Endothelial cell of umbilical vein (primary cell): Measurements from ENCODE around the gene HOXC11. TPM values are rescaled to one million over a fixed set of nuclear protein-coding genes. Genes with fewer than 3 reads are reported as not detected.
A peak's percentile ranks its signal among the peaks of the same experiment; 100 is the strongest.

ENCODE experiments used
- BruUV-seq: library from RNA; stranded (reverse); fragments of 400-500 nt; replicated peaks from 2 replicates; lab custom pipeline; 2021; lab: Mats Ljungman, UMichigan
- CTCF ChIA-PET: fragments of 300-600, 350-600 bp; sonication (Branson Sonifier 250); formaldehyde crosslinking; loops from one replicate; lab custom pipeline; 2021; ENCODE audit warnings: antibody characterized with exemption, inconsistent platforms; lab: Charles Lee
- POLR2A ChIA-PET: fragments of 300-600, 350-600 bp; sonication (Branson Sonifier 250); formaldehyde crosslinking; loops from one replicate; lab custom pipeline; 2021; ENCODE audit warnings: antibody characterized with exemption, inconsistent platforms; lab: Charles Lee
- DNase-seq: peaks from one replicate; pipeline ENCODE4 v3.0.0-alpha.2; 2011; ENCODE audit warnings: low read depth, low spot score
- FAIRE-seq: peaks from 2 replicates; lab custom pipeline; 2011; peaks lifted over from hg19 to GRCh38; lab: Jason Lieb, UNC
- H2AFZ ChIP-seq: 2 replicates; pipeline ENCODE4 v1.6.0; 2012; ENCODE audit warnings: low read depth, low read length, control low read depth, inconsistent platforms
- H3K27ac ChIP-seq: 2 replicates; pipeline ENCODE4 v1.5.1; 2011; ENCODE audit warnings: low read depth, mild to moderate bottlenecking, control low read depth, low read length, moderate library complexity; ENCODE audit not compliant: insufficient read depth
- H3K27me3 ChIP-seq, 2 experiments: 2 replicates each; pipeline versions ENCODE4 v1.6.0 to v1.6.1; 2011; ENCODE audit warnings: low read length in 2 of 2, mixed read lengths in 1 of 2; ENCODE audit not compliant: control insufficient read depth in 2 of 2, insufficient read depth in 2 of 2
- H3K36me3 ChIP-seq, 2 experiments: 2 replicates in 1 of 2; 3 replicates in 1 of 2; pipeline ENCODE4 v1.5.1; 2011; ENCODE audit warnings: low read length in 2 of 2, mild to moderate bottlenecking in 1 of 2, moderate library complexity in 1 of 2; ENCODE audit not compliant: control insufficient read depth in 2 of 2, insufficient read depth in 2 of 2; ENCODE audit errors: extremely low read depth in 1 of 2
- H3K4me1 ChIP-seq: 3 replicates; pipeline ENCODE4 v1.5.1; 2011; ENCODE audit warnings: mild to moderate bottlenecking, low read length; ENCODE audit not compliant: control insufficient read depth, insufficient read depth; ENCODE audit errors: extremely low read depth
- H3K4me2 ChIP-seq: 2 replicates; pipeline ENCODE4 v1.6.1; 2011; ENCODE audit warnings: low read length, control low read depth, mixed read lengths; ENCODE audit not compliant: insufficient read depth
- H3K4me3 ChIP-seq, 3 experiments: fragments of 200-600 bp in 1 of 3; sonication (generic), shearing (Covaris generic) in 1 of 3; replicated peaks in 1 of 3; 2 replicates each; pipeline ENCODE4 v1.5.1; 2011 to 2016; ENCODE audit warnings: control low read depth in 3 of 3, low read length in 3 of 3, mild to moderate bottlenecking in 2 of 3, inconsistent platforms in 1 of 3, low read depth in 1 of 3, moderate library complexity in 1 of 3; ENCODE audit not compliant: insufficient read depth in 1 of 3
- H3K79me2 ChIP-seq: 2 replicates; pipeline ENCODE4 v1.6.0; 2012; ENCODE audit warnings: low read length, inconsistent platforms; ENCODE audit not compliant: control insufficient read depth, insufficient read depth
- H3K9ac ChIP-seq: replicated peaks from 2 replicates; pipeline ENCODE3; 2011; ENCODE audit warnings: low read length, control low read depth; ENCODE audit not compliant: insufficient read depth; ENCODE audit errors: extremely low read depth
- H3K9me1 ChIP-seq: replicated peaks from 3 replicates; pipeline ENCODE4 v1.6.0; 2011; ENCODE audit warnings: mild to moderate bottlenecking, low read length; ENCODE audit not compliant: control insufficient read depth, insufficient read depth; ENCODE audit errors: extremely low read depth
- H3K9me3 ChIP-seq: replicated peaks from 2 replicates; pipeline ENCODE4 v1.5.1; 2012; ENCODE audit warnings: low read length, inconsistent platforms; ENCODE audit not compliant: control insufficient read depth, insufficient read depth
- H4K20me1 ChIP-seq: replicated peaks from 2 replicates; pipeline ENCODE3; 2011; ENCODE audit warnings: mild to moderate bottlenecking, low read length; ENCODE audit not compliant: control insufficient read depth, insufficient read depth; ENCODE audit errors: extremely low read depth
- CTCF ChIP-seq, 2 donors: IDR thresholded peaks; 1 replicate in 1 of 2; 2 replicates in 1 of 2; pipeline ENCODE4 v1.5.1; 2011; ENCODE audit warnings: low read length in 2 of 2, mild to moderate bottlenecking in 2 of 2, moderate library complexity in 2 of 2, control low read depth in 1 of 2, inconsistent platforms in 1 of 2, low read depth in 1 of 2; ENCODE audit not compliant: insufficient read depth in 1 of 2; ENCODE audit errors: extremely low read depth in 1 of 2
- EZH2 ChIP-seq: IDR thresholded peaks from 2 replicates; pipeline ENCODE4 v1.6.1; 2012; ENCODE audit warnings: borderline replicate concordance, low read depth, mild to moderate bottlenecking, moderate library complexity, low read length, inconsistent platforms; ENCODE audit not compliant: severe bottlenecking
- FOS ChIP-seq: IDR thresholded peaks from 2 replicates; pipeline ENCODE4 v1.6.1; 2011; ENCODE audit warnings: mild to moderate bottlenecking, low read length, moderate library complexity, borderline replicate concordance; ENCODE audit not compliant: insufficient read depth
- GATA2 ChIP-seq: IDR thresholded peaks from 2 replicates; pipeline ENCODE4 v1.7.0; 2011; ENCODE audit warnings: low read depth, mild to moderate bottlenecking, moderate library complexity, mixed read lengths, low read length; ENCODE audit not compliant: insufficient read length, insufficient read depth
- JUN ChIP-seq: IDR thresholded peaks from 2 replicates; pipeline ENCODE4 v1.6.1; 2011; ENCODE audit warnings: borderline replicate concordance, low read depth; ENCODE audit not compliant: insufficient read length, insufficient read depth
- MAX ChIP-seq: IDR thresholded peaks from 2 replicates; pipeline ENCODE4 v1.6.1; 2011; ENCODE audit not compliant: insufficient read depth, insufficient read length
- MYC ChIP-seq: IDR thresholded peaks from one replicate; pipeline ENCODE4 v1.6.1; 2011; ENCODE audit warnings: mild to moderate bottlenecking, low read depth, low read length
- POLR2A ChIP-seq: IDR thresholded peaks from 2 replicates; pipeline ENCODE4 v1.6.1; 2012; ENCODE audit warnings: low read depth, mild to moderate bottlenecking, control low read depth, low read length
- POLR2AphosphoS5 ChIP-seq: IDR thresholded peaks from 2 replicates; pipeline ENCODE4 v1.6.1; 2012; ENCODE audit warnings: low read depth, mild to moderate bottlenecking, control low read depth, low read length, moderate library complexity; ENCODE audit not compliant: insufficient read depth
- dilution Hi-C: fragments of 300-500 bp; cut with MboI; formaldehyde crosslinking; loops from one replicate; pipeline ENCODE4 v1.15.0; 2019; ENCODE audit warnings: low sequenced_read_pairs; ENCODE audit not compliant: extremely low pct_ligation_motif_present
- intact Hi-C: fragments of 100-400 bp; cut with micrococcal nuclease; formaldehyde crosslinking; loops from one replicate; pipeline ENCODE4 v1.10.0; 2022
- polyA plus RNA-seq, 4 experiments: library from polyadenylated mRNA; depleted of rRNA in 3 of 4; stranded (reverse) in 3 of 4; unstranded in 1 of 4; fragments of >200 nt; gene quantifications; 2 replicates each; pipeline versions ENCODE4 v1.2.1 to v1.2.3, GENCODE V29; 2011 to 2012; ENCODE audit warnings: missing spikeins in 1 of 4
- total RNA-seq: library from RNA; stranded (reverse); gene quantifications from 2 replicates; pipeline ENCODE4 v1.2.3, GENCODE V29; 2021

The HOXC11 gene
- total and polyA plus RNA-seq, 2 donors (not counting 3 experiments of a cell fraction or from before 2014, with no cell fraction given), result not detected

GRCh38 chr12:53983950-53984572 lies 11.1 kb downstream of the HOXC11 start:
- Histone ChIP-seq H3K4me2 (no peak overlapping the region), H3K9me3 (no peaks in the 10 kb centered on the region), H3K36me3 (no peaks in the 10 kb centered on the region), H3K27ac (no peak overlapping the region), H4K20me1 (no peaks in the 10 kb centered on the region), H3K4me3 (no peak overlapping the region), H3K27me3 (peaks cover 87 to 92% of the 10 kb centered on the region in 2 experiments), H3K79me2 (no peaks in the 10 kb centered on the region), H3K4me1 (no peaks in the 10 kb centered on the region), H3K9me1 (no peaks in the 10 kb centered on the region), H2AFZ (no peak overlapping the region), H3K9ac (no peak overlapping the region)
- dilution Hi-C loops, result no loop called here
- POLR2A ChIA-PET, result no interaction called here
- BruUV-seq, result no TSS peak
- TF ChIP-seq MYC (no peak), EZH2 (peak; percentile 77)
- intact Hi-C loops, result no loop called here
- no peak for FAIRE-seq
- no peak for DNase-seq
- CTCF ChIA-PET, result interaction anchor here (1.2 to 3.9 kb wide), 12 partner anchors 10 to 375 kb away, joined by 3 to 44 read pairs (median 8); partner anchors contain the start of gene HOXC5

- Histone ChIP-seq H3K79me2 (no peaks in the 10 kb centered on the region), H3K4me1 (no peaks in the 10 kb centered on the region), H2AFZ (no peak within 1 kb of the TSS), H3K4me3 (no peak within 1 kb of the TSS), H3K9me3 (no peaks in the 10 kb centered on the region), H3K27me3 (peaks cover 89 to 93% of the 10 kb centered on the region in 2 experiments), H3K4me2 (no peak within 1 kb of the TSS), H3K9me1 (no peaks in the 10 kb centered on the region), H3K27ac (no peak within 1 kb of the TSS), H4K20me1 (no peaks in the 10 kb centered on the region), H3K36me3 (no peaks in the 10 kb centered on the region), H3K9ac (no peak within 1 kb of the TSS)
- TF ChIP-seq POLR2AphosphoS5 (no peak), CTCF (IDR thresholded peaks at IDR 0.05; ENCODE audit: extremely low read depth in 1 of 2, insufficient read depth in 1 of 2, low read depth in 1 of 2, low read length in 2 of 2) (peak; percentile 47 to 72), MAX (peak; percentile 28), GATA2 (no peak), MYC (no peak), JUN (peak; percentile 55), POLR2A (no peak), EZH2 (no peak), FOS (peak; percentile 58)
- FAIRE-seq, result peak; percentile 74
- CTCF ChIA-PET, result interaction anchor here (0.6 to 3.9 kb wide), 21 partner anchors 9 to 374 kb away, joined by 3 to 44 read pairs (median 5); partner anchors contain the start of genes HOXC5, HOXC8 and SMUG1
- no TSS peak for BruUV-seq
- intact Hi-C loops (loop anchor here (1.0 to 5.0 kb wide), 2 partner anchors 216 to 283 kb away; no protein-coding TSS in a partner anchor), dilution Hi-C loops (no loop called here)
- peak; percentile 71 for DNase-seq
- POLR2A ChIA-PET, result no interaction called here
Observed at GRCh38 chr12:53984901-53985691, 12.2 kb downstream of the HOXC11 start, which contains the start of gene HOXC10. TSS of gene HOXC10 (plus strand) at chr12:53985146. CDS start at chr12:53985260, 114 bp downstream.
